Measurements from ENCODE around the gene NFKB1.

DNA sequence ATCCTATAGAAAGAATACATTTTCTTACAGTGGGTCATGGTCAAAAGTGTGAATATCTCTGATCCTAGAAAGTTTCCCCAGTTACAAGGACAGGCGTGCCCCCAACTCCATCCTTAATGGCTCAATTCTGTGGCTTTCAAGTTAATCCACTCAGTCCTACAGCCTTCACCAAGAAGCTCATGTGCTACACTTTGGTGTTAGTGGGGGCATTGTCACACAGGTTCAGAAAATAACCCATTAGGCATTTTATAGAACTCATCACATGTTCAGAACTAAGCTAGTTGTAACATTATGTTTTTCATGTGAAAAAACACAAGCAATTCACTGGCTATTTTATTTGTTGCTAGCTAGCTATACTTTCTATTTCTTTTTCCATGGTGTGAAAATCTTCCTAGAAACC, 20.4 kb downstream of the NFKB1 start:
- TF ChIP-seq, protein P1, sequence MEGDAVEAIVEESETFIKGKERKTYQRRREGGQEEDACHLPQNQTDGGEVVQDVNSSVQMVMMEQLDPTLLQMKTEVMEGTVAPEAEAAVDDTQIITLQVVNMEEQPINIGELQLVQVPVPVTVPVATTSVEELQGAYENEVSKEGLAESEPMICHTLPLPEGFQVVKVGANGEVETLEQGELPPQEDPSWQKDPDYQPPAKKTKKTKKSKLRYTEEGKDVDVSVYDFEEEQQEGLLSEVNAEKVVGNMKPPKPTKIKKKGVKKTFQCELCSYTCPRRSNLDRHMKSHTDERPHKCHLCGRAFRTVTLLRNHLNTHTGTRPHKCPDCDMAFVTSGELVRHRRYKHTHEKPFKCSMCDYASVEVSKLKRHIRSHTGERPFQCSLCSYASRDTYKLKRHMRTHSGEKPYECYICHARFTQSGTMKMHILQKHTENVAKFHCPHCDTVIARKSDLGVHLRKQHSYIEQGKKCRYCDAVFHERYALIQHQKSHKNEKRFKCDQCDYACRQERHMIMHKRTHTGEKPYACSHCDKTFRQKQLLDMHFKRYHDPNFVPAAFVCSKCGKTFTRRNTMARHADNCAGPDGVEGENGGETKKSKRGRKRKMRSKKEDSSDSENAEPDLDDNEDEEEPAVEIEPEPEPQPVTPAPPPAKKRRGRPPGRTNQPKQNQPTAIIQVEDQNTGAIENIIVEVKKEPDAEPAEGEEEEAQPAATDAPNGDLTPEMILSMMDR (IDR thresholded peaks at IDR 0.05), result no peak
- TF ChIP-seq POLR2A (IDR thresholded peaks at IDR 0.05), result no peak

Data from uterus (tissue), 2 donors.